Osteoblast (primary cell): ENCODE measurements around the gene GABPA. TPM values are rescaled to one million over a fixed set of nuclear protein-coding genes. Genes with fewer than 3 reads are reported as not detected.
"Not testable (repeated sequence)": the region's sequence is repeated elsewhere in the genome, so short reads cannot be mapped to it uniquely, and the experiment has no call there.

Experiments
- DNase-seq: peaks from one replicate; pipeline ENCODE4 v3.0.0; 2011; ENCODE audit warnings: low spot score, mixed read lengths; ENCODE audit not compliant: insufficient read length; ENCODE audit errors: missing footprints
- H2AFZ ChIP-seq: 2 replicates; pipeline ENCODE4 v1.6.0; 2011; ENCODE audit warnings: mild to moderate bottlenecking, low read length
- H3K27ac ChIP-seq: 2 replicates; pipeline ENCODE4 v1.5.1; 2011; ENCODE audit warnings: mild to moderate bottlenecking, low read depth, low read length, moderate library complexity
- H3K27me3 ChIP-seq: 2 replicates; pipeline ENCODE4 v1.6.0; 2012; ENCODE audit warnings: mild to moderate bottlenecking, control low read depth, inconsistent platforms, low read length, moderate library complexity; ENCODE audit not compliant: insufficient read depth
- H3K36me3 ChIP-seq: 2 replicates; pipeline ENCODE4 v1.5.1; 2011; ENCODE audit warnings: mild to moderate bottlenecking, low read length, control low read depth, moderate library complexity; ENCODE audit not compliant: insufficient read depth
- H3K4me1 ChIP-seq: 2 replicates; pipeline ENCODE4 v1.5.1; 2011; ENCODE audit warnings: mild to moderate bottlenecking, low read length, control low read depth, moderate library complexity; ENCODE audit not compliant: insufficient read depth
- H3K4me2 ChIP-seq: 2 replicates; pipeline ENCODE4 v1.6.0; 2011; ENCODE audit warnings: mild to moderate bottlenecking, low read length; ENCODE audit not compliant: insufficient read depth
- H3K4me3 ChIP-seq: fragments of 200-600 bp; sonication (generic); 3 replicates; pipeline ENCODE4 v1.5.1; 2012; ENCODE audit warnings: mild to moderate bottlenecking, low read length, inconsistent platforms; ENCODE audit not compliant: insufficient read depth
- H3K79me2 ChIP-seq: 2 replicates; pipeline ENCODE4 v1.6.0; 2012; ENCODE audit warnings: mild to moderate bottlenecking, low read length, control low read depth, inconsistent platforms; ENCODE audit not compliant: insufficient read depth
- H3K9me3 ChIP-seq: 2 replicates; pipeline ENCODE4 v1.5.1; 2011; ENCODE audit warnings: low read depth, low read length, control low read depth
- H4K20me1 ChIP-seq: 2 replicates; pipeline ENCODE4 v1.6.0; 2012; ENCODE audit warnings: mild to moderate bottlenecking, low read length, control low read depth; ENCODE audit not compliant: insufficient read depth
- total RNA-seq: library from RNA; depleted of rRNA; stranded (reverse); fragments of >200 nt; gene quantifications from 2 replicates; pipeline ENCODE4 v1.2.3, GENCODE V29; 2012
- TF ChIP-seq, protein P1 (sequence below): IDR thresholded peaks from 2 replicates; pipeline ENCODE4 v1.5.1; 2011; ENCODE audit warnings: mild to moderate bottlenecking, low read depth, low read length, moderate library complexity; ENCODE audit errors: extremely low read depth

GABPA gene
- total RNA-seq, 1 donor: 28.6 TPM

GRCh38 chr21:25708467-25709065 lies 26.2 kb upstream of the GABPA start:
- Histone ChIP-seq H3K4me1 (no peaks in the 10 kb centered on the region), H3K79me2 (no peaks in the 10 kb centered on the region), H3K9me3 (no peaks in the 10 kb centered on the region), H3K27ac (no peak overlapping the region), H4K20me1 (no peaks in the 10 kb centered on the region), H3K36me3 (no peaks in the 10 kb centered on the region), H3K4me2 (no peak overlapping the region), H3K27me3 (no peaks in the 10 kb centered on the region), H3K4me3 (no peak overlapping the region), H2AFZ (no peak overlapping the region)
- DNase-seq: peak; percentile 49
- TF ChIP-seq, protein P1, sequence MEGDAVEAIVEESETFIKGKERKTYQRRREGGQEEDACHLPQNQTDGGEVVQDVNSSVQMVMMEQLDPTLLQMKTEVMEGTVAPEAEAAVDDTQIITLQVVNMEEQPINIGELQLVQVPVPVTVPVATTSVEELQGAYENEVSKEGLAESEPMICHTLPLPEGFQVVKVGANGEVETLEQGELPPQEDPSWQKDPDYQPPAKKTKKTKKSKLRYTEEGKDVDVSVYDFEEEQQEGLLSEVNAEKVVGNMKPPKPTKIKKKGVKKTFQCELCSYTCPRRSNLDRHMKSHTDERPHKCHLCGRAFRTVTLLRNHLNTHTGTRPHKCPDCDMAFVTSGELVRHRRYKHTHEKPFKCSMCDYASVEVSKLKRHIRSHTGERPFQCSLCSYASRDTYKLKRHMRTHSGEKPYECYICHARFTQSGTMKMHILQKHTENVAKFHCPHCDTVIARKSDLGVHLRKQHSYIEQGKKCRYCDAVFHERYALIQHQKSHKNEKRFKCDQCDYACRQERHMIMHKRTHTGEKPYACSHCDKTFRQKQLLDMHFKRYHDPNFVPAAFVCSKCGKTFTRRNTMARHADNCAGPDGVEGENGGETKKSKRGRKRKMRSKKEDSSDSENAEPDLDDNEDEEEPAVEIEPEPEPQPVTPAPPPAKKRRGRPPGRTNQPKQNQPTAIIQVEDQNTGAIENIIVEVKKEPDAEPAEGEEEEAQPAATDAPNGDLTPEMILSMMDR: peak; percentile 76

GRCh38 chr21:25709684-25710265 lies 25.0 kb upstream of the GABPA start:
- Histone ChIP-seq H2AFZ (no peak overlapping the region), H3K27ac (no peak overlapping the region), H4K20me1 (no peaks in the 10 kb centered on the region), H3K9me3 (no peaks in the 10 kb centered on the region), H3K4me1 (no peaks in the 10 kb centered on the region), H3K4me3 (no peak overlapping the region), H3K27me3 (no peaks in the 10 kb centered on the region), H3K36me3 (no peaks in the 10 kb centered on the region), H3K79me2 (no peaks in the 10 kb centered on the region), H3K4me2 (no peak overlapping the region)
- TF ChIP-seq, protein P1: no peak
- no peak for DNase-seq

GRCh38 chr21:25710550-25710949 lies 24.2 kb upstream of the GABPA start:
- H3K9me3 ChIP-seq: no peaks in the 10 kb centered on the region
- H2AFZ ChIP-seq: no peak overlapping the region
- no peak overlapping the region for H3K27ac ChIP-seq
- H3K27me3 ChIP-seq: no peaks in the 10 kb centered on the region
- no peaks in the 10 kb centered on the region for H3K4me1 ChIP-seq
- TF ChIP-seq, protein P1: no peak
- H3K36me3 ChIP-seq: no peaks in the 10 kb centered on the region
- no peaks in the 10 kb centered on the region for H4K20me1 ChIP-seq
- no peaks in the 10 kb centered on the region for H3K79me2 ChIP-seq
- no peak overlapping the region for H3K4me3 ChIP-seq
- DNase-seq: no peak
- H3K4me2 ChIP-seq: no peak overlapping the region

DNA sequence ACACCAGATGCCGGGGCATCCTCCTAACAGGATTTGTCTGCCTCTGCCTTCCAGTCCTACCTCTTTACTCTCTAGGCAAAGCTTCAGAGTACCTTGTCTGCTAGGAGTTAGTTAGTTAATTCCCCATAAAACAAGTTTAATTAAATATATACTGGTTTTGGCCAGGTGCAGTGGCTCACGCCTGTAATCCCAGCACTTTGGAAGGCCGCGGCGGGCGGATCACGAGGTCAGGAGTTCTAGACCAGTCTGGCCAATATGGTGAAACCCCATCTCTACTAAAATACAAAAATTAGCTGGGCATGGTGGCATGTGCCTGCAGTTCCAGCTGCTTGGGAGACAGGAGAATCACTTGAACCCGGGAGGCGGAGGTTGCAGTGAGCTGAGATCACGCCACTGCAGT lies 20.7 kb upstream of the GABPA start:
- H3K4me3 ChIP-seq, H4K20me1 ChIP-seq, H3K79me2 ChIP-seq, H3K36me3 ChIP-seq, DNase-seq, H3K27me3 ChIP-seq, H3K4me1 ChIP-seq, H2AFZ ChIP-seq, H3K9me3 ChIP-seq, H3K27ac ChIP-seq, H3K4me2 ChIP-seq: not testable (repeated sequence)
